GM12878 (cell line): ENCODE data around the gene GSTA4. TPM values are rescaled to one million over a fixed set of nuclear protein-coding genes. Genes with fewer than 3 reads are reported as not detected.

ENCODE experiments used
- ATAC-seq: fragments of 200-7000 bp; cut with Tn5 transposase; 3 replicates; pipeline ENCODE4 v1.9.1; 2020; ENCODE audit warnings: mild to moderate bottlenecking, moderate library complexity
- BruUV-seq: library from RNA; stranded (reverse); fragments of 400-500 nt; replicated peaks from 2 replicates; lab custom pipeline; 2021; lab: Mats Ljungman, UMichigan
- CTCF ChIA-PET: fragments of 300-600 bp; sonication (Branson Sonifier 250); formaldehyde crosslinking; extraction: SDS; loops from one replicate; lab custom pipeline; 2021; ENCODE audit warnings: inconsistent platforms; lab: Yijun Ruan, JAX
- POLR2A ChIA-PET: fragments of 350-600 bp; formaldehyde crosslinking; extraction: SDS; loops from one replicate; lab custom pipeline; 2021; ENCODE audit warnings: inconsistent platforms; lab: Charles Lee
- RAD21 ChIA-PET: fragments of 300-600 bp; sonication (Branson Sonifier 250); formaldehyde crosslinking; loops from one replicate; lab custom pipeline; 2023; ENCODE audit warnings: antibody characterized with exemption; ENCODE audit not compliant: unreplicated experiment; lab: Charles Lee
- SMC1A ChIA-PET: fragments of 300-600 bp; sonication (Branson Sonifier 250); formaldehyde crosslinking; loops from one replicate; lab custom pipeline; 2023; ENCODE audit not compliant: unreplicated experiment, uncharacterized antibody; lab: Charles Lee
- DNase-seq: peaks from one replicate; pipeline ENCODE4 v3.0.0-alpha.2; 2011; ENCODE audit warnings: low read depth, low spot score
- FAIRE-seq: peaks from 3 replicates; lab custom pipeline; 2011; peaks lifted over from hg19 to GRCh38; lab: Jason Lieb, UNC
- H2AFZ ChIP-seq: 2 replicates; pipeline ENCODE4 v1.6.0; 2011; ENCODE audit warnings: low read depth, low read length, control low read depth; ENCODE audit not compliant: control insufficient read depth
- H3K27ac ChIP-seq: 2 replicates; pipeline ENCODE4 v1.5.1; 2011; ENCODE audit warnings: control low read depth; ENCODE audit not compliant: control insufficient read depth, insufficient read depth
- H3K27me3 ChIP-seq, 2 experiments: replicated peaks in 1 of 2; 2 replicates each; pipeline versions ENCODE4 v1.6.0 to v1.6.1; 2011; ENCODE audit warnings: low read length in 1 of 2; ENCODE audit not compliant: control insufficient read depth in 2 of 2, insufficient read depth in 2 of 2
- H3K36me3 ChIP-seq, 2 experiments: 2 replicates each; pipeline ENCODE4 v1.5.1; 2011; ENCODE audit warnings: low read length in 1 of 2; ENCODE audit not compliant: control insufficient read depth in 2 of 2, insufficient read depth in 2 of 2
- H3K4me1 ChIP-seq: 2 replicates; pipeline ENCODE4 v1.6.1; 2011; ENCODE audit warnings: mild to moderate bottlenecking, low read length, moderate library complexity, mixed read lengths; ENCODE audit not compliant: control insufficient read depth, insufficient read depth
- H3K4me2 ChIP-seq: 2 replicates; pipeline ENCODE4 v1.6.0; 2011; ENCODE audit warnings: control low read depth; ENCODE audit not compliant: control insufficient read depth, insufficient read depth
- H3K4me3 ChIP-seq: fragments of 200-600 bp; sonication (generic); 2 replicates; pipeline ENCODE4 v1.5.1; 2016
- H3K79me2 ChIP-seq: 2 replicates; pipeline ENCODE4 v1.6.0; 2011; ENCODE audit warnings: low read length; ENCODE audit not compliant: control insufficient read depth, insufficient read depth
- H3K9ac ChIP-seq: 2 replicates; pipeline ENCODE4 v1.8.0; 2011; ENCODE audit warnings: low read length, control low read depth, mixed read lengths; ENCODE audit not compliant: control insufficient read depth, insufficient read depth
- H3K9me3 ChIP-seq: replicated peaks from 3 replicates; pipeline ENCODE4 v1.5.1; 2011; ENCODE audit warnings: mild to moderate bottlenecking, low read length; ENCODE audit not compliant: control insufficient read depth, insufficient read depth
- H4K20me1 ChIP-seq: 2 replicates; pipeline ENCODE4 v1.6.0; 2011; ENCODE audit not compliant: control insufficient read depth, insufficient read depth
- ASH2L ChIP-seq: fragments of 300-600, 200-600 bp; sonication (generic); IDR thresholded peaks from 2 replicates; pipeline ENCODE4 v1.6.1; 2017; ENCODE audit warnings: low read depth, mild to moderate bottlenecking, borderline replicate concordance
- BCL11A ChIP-seq: IDR thresholded peaks from 2 replicates; pipeline ENCODE4 v1.6.1; 2011; ENCODE audit warnings: low read depth, low read length
- BCLAF1 ChIP-seq: fragments of 450-650 bp; IDR thresholded peaks from 2 replicates; pipeline ENCODE4 v1.6.1; 2017; ENCODE audit warnings: antibody characterized with exemption, mild to moderate bottlenecking, moderate library complexity
- CBX5 ChIP-seq: sonication (generic); IDR thresholded peaks from 2 replicates; pipeline ENCODE4 v1.6.1; 2016; ENCODE audit warnings: low read depth, moderate library complexity, mild to moderate bottlenecking, inconsistent platforms
- CREB1 ChIP-seq: IDR thresholded peaks from 2 replicates; pipeline ENCODE4 v1.6.1; 2012; ENCODE audit warnings: low read depth, mild to moderate bottlenecking, inconsistent platforms
- IRF3 ChIP-seq: fragments of 450-650 bp; IDR thresholded peaks from 2 replicates; pipeline ENCODE4 v1.6.1; 2014; ENCODE audit warnings: mild to moderate bottlenecking
- IRF4 ChIP-seq: IDR thresholded peaks from 2 replicates; pipeline ENCODE4 v1.6.1; 2011; ENCODE audit warnings: low read depth, low read length
- NRF1 ChIP-seq: conservative IDR thresholded peaks from 2 replicates; pipeline ENCODE4 v1.6.1; 2011; ENCODE audit warnings: mild to moderate bottlenecking, low read depth, low read length, improper control_type of control experiment
- POLR2AphosphoS2 ChIP-seq: IDR thresholded peaks from 2 replicates; pipeline ENCODE4 v1.6.1; 2011; ENCODE audit warnings: low read depth, mild to moderate bottlenecking, low read length, improper control_type of control experiment, moderate library complexity
- POU2F2 ChIP-seq: IDR thresholded peaks from 3 replicates; pipeline ENCODE4 v1.6.1; 2011; ENCODE audit warnings: low read depth, mild to moderate bottlenecking, low read length, borderline replicate concordance
- RB1 ChIP-seq: fragments of 450-650 bp; formaldehyde crosslinking; IDR thresholded peaks from 2 replicates; pipeline ENCODE4 v1.6.1; 2017; ENCODE audit warnings: mild to moderate bottlenecking, borderline replicate concordance
- RBBP5 ChIP-seq: fragments of 200-600 bp; sonication (generic); conservative IDR thresholded peaks from 2 replicates; pipeline ENCODE4 v1.6.1; 2016
- SMAD1 ChIP-seq: fragments of 450-650 bp; IDR thresholded peaks from 2 replicates; pipeline ENCODE4 v1.6.1; 2018; ENCODE audit warnings: mild to moderate bottlenecking, low read depth; ENCODE audit not compliant: partially characterized antibody
- SPI1 ChIP-seq: IDR thresholded peaks from 2 replicates; pipeline ENCODE4 v1.6.1; 2011; ENCODE audit warnings: low read depth, mild to moderate bottlenecking, low read length, moderate library complexity, borderline replicate concordance; ENCODE audit not compliant: insufficient read depth
- TARDBP ChIP-seq: IDR thresholded peaks from 2 replicates; pipeline ENCODE4 v1.6.1; 2016; ENCODE audit warnings: borderline replicate concordance
- ZBED1 ChIP-seq: IDR thresholded peaks from 2 replicates; pipeline ENCODE4 v1.6.1; 2016; ENCODE audit warnings: borderline replicate concordance
- ZNF687 ChIP-seq: fragments of 450-650 bp; IDR thresholded peaks from 2 replicates; pipeline ENCODE4 v1.6.1; 2017; ENCODE audit warnings: mild to moderate bottlenecking, moderate library complexity
- WGBS: methylation state at CpG from one replicate; pipeline ENCODE4 v1.1.6; 2016; ENCODE audit warnings: low lambda C conversion rate; ENCODE audit not compliant: insufficient replicate concordance, insufficient coverage; ENCODE audit errors: missing lambda C conversion rate; 5-methylcytosine and 5-hydroxymethylcytosine counted together
- in situ Hi-C: fragments of 300-500 bp; cut with MboI; formaldehyde crosslinking; loops from 9 replicates; pipeline ENCODE4 v1.14.3; 2018; ENCODE audit warnings: mixed read lengths
- intact Hi-C: fragments of 100-400 bp; cut with micrococcal nuclease; formaldehyde crosslinking; loops from one replicate; pipeline ENCODE4 v1.14.2; 2022; ENCODE audit not compliant: unreplicated experiment
- polyA plus RNA-seq, 11 experiments: library from polyadenylated mRNA; depleted of rRNA in 4 of 11; unstranded in 6 of 11; stranded (reverse) in 5 of 11; fragments of >200 nt; fragmentation: Nextera tagmentation in 4 of 11; fragmentation: Illumina TruSeq in 1 of 11; extraction: Ambion mirVana in 4 of 11; extraction: Trizol in 1 of 11; gene quantifications; 1 replicate in 1 of 11; 2 replicates in 10 of 11; pipeline versions ENCODE4 v1.2.1 to v1.2.3, GENCODE V29; 2011 to 2016; ENCODE audit warnings: inconsistent platforms in 2 of 11, missing spikeins in 2 of 11, low read depth in 1 of 11
- total RNA-seq, 4 experiments: library from RNA; depleted of rRNA in 3 of 4; stranded (reverse); fragments of >200 nt in 3 of 4; fragmentation: Illumina TruSeq in 1 of 4; extraction: Trizol in 1 of 4; gene quantifications; 2 replicates each; pipeline versions ENCODE4 v1.2.1 to v1.2.3, GENCODE V29; 2013 to 2021

The GSTA4 gene
- total and polyA plus RNA-seq, 10 of the 15 experiments (the other 5 are each of a cell fraction or from before 2014, with no cell fraction given), result 1.9 to 9.7 (median 4.4) TPM

- no peak for TF ChIP-seq RB1
- TF ChIP-seq POU2F2, result no peak
- TF ChIP-seq CBX5, result no peak
- TF ChIP-seq, all 136 proteins: peak for 0
Observed at GRCh38 chr6:53042112-53042511, 47.0 kb upstream of the GSTA4 start (continued).

- 81% methylated on average over 4 of the region's 4 CpGs for WGBS
- no peak overlapping the region for H3K9ac ChIP-seq
- CTCF ChIA-PET, result no interaction called here
- no peak for ATAC-seq
- SMC1A ChIA-PET, result no interaction called here
- no peak overlapping the region for H3K4me2 ChIP-seq
- no peaks in the 10 kb centered on the region for H3K27me3 ChIP-seq
- H2AFZ ChIP-seq, result no peak overlapping the region
- RAD21 ChIA-PET, result no interaction called here
- no peaks in the 10 kb centered on the region for H3K9me3 ChIP-seq
- no peak for DNase-seq
- H3K4me1 ChIP-seq, result no peaks in the 10 kb centered on the region
- POLR2A ChIA-PET, result no interaction called here
- no peak overlapping the region for H3K4me3 ChIP-seq
- FAIRE-seq, result no peak
- H3K36me3 ChIP-seq, result peaks cover 2% of the 10 kb centered on the region in 2 experiments; a peak in 2 of 4 replicates
- H3K27ac ChIP-seq, result no peak overlapping the region
- in situ Hi-C loops (no loop called here), intact Hi-C loops (no loop called here)
- H4K20me1 ChIP-seq, result no peaks in the 10 kb centered on the region
- H3K79me2 ChIP-seq, result no peaks in the 10 kb centered on the region
- no TSS peak for BruUV-seq
- no peak for TF ChIP-seq TARDBP
- TF ChIP-seq ZNF687, result no peak
- no peak for TF ChIP-seq RBBP5
- no peak for TF ChIP-seq SPI1
- TF ChIP-seq CREB1, result no peak
- no peak for TF ChIP-seq NRF1
- TF ChIP-seq POLR2AphosphoS2, result no peak
- no peak for TF ChIP-seq ZBED1
- no peak for TF ChIP-seq BCLAF1
- no peak for TF ChIP-seq ASH2L
- no peak for TF ChIP-seq IRF3
- no peak for TF ChIP-seq SMAD1
- TF ChIP-seq IRF4, result no peak
- TF ChIP-seq BCL11A, result no peak
Observed at GRCh38 chr6:53041356-53041755, 46.3 kb upstream of the GSTA4 start.
